Prostate gland (tissue), 2 donors: Measurements from ENCODE around the gene MREG.

Experiments used
- POLR2A ChIP-seq: fragments of 450-650 bp; IDR thresholded peaks from one replicate; pipeline ENCODE4 v1.6.1; 2016; ENCODE audit warnings: antibody characterized with exemption, mild to moderate bottlenecking
- POLR2AphosphoS5 ChIP-seq: sonication (generic); formaldehyde crosslinking; IDR thresholded peaks from one replicate; pipeline ENCODE4 v1.6.1; 2017; ENCODE audit warnings: antibody characterized with exemption
- TF ChIP-seq, protein P1 (sequence below), 4 experiments: fragments of 200-600 bp in 2 of 4; fragments of 450-650 bp in 2 of 4; sonication (generic) in 2 of 4; IDR thresholded peaks; 1 replicate in 3 of 4; 2 replicates in 1 of 4; pipeline ENCODE4 v1.5.1; 2016 to 2019; ENCODE audit warnings: antibody characterized with exemption in 4 of 4, mild to moderate bottlenecking in 2 of 4, moderate library complexity in 2 of 4

- TF ChIP-seq POLR2A (no peak), POLR2AphosphoS5 (no peak)
- TF ChIP-seq, protein P1, sequence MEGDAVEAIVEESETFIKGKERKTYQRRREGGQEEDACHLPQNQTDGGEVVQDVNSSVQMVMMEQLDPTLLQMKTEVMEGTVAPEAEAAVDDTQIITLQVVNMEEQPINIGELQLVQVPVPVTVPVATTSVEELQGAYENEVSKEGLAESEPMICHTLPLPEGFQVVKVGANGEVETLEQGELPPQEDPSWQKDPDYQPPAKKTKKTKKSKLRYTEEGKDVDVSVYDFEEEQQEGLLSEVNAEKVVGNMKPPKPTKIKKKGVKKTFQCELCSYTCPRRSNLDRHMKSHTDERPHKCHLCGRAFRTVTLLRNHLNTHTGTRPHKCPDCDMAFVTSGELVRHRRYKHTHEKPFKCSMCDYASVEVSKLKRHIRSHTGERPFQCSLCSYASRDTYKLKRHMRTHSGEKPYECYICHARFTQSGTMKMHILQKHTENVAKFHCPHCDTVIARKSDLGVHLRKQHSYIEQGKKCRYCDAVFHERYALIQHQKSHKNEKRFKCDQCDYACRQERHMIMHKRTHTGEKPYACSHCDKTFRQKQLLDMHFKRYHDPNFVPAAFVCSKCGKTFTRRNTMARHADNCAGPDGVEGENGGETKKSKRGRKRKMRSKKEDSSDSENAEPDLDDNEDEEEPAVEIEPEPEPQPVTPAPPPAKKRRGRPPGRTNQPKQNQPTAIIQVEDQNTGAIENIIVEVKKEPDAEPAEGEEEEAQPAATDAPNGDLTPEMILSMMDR (IDR thresholded peaks at IDR 0.05) = no peak
Observed at GRCh38 chr2:215911301-215912085, 101.9 kb downstream of the MREG start.
